Measurements from ENCODE around the gene FBXO41.

DNA sequence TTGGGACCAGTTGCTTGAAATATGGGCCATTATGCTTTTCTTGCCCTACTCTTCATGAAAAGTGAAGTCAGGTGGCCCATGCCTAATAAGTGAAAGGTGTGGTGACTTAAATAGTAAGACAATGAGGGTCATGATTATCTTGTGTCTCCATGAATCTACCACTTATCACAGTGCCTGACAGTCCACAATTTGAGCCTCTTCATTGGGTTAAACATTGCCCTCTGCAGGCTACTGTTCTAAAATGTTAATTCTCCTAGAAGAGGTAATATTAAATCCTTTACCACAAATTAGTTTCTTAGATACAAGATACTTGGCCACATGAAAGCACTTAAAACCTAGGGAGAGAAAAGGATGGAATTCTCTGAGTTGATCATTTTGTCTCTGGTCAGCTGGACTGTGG is 5.0 kb upstream of the FBXO41 start:
- TF ChIP-seq, protein P1, sequence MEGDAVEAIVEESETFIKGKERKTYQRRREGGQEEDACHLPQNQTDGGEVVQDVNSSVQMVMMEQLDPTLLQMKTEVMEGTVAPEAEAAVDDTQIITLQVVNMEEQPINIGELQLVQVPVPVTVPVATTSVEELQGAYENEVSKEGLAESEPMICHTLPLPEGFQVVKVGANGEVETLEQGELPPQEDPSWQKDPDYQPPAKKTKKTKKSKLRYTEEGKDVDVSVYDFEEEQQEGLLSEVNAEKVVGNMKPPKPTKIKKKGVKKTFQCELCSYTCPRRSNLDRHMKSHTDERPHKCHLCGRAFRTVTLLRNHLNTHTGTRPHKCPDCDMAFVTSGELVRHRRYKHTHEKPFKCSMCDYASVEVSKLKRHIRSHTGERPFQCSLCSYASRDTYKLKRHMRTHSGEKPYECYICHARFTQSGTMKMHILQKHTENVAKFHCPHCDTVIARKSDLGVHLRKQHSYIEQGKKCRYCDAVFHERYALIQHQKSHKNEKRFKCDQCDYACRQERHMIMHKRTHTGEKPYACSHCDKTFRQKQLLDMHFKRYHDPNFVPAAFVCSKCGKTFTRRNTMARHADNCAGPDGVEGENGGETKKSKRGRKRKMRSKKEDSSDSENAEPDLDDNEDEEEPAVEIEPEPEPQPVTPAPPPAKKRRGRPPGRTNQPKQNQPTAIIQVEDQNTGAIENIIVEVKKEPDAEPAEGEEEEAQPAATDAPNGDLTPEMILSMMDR (conservative IDR thresholded peaks at IDR 0.05) = no peak
- TF ChIP-seq ZFX (IDR thresholded peaks at IDR 0.05) = no peak
